ELR (cell line): ENCODE results near the gene CORO2A.
A peak's percentile ranks its signal among the peaks of the same experiment; 100 is the strongest.
"Not testable (repeated sequence)": the region's sequence is repeated elsewhere in the genome, so short reads cannot be mapped to it uniquely, and the experiment has no call there.

Source experiments
- DNase-seq: peaks from one replicate; pipeline ENCODE4 v3.0.0-alpha.2; 2015; ENCODE audit warnings: low read depth

Gene CORO2A

DNA sequence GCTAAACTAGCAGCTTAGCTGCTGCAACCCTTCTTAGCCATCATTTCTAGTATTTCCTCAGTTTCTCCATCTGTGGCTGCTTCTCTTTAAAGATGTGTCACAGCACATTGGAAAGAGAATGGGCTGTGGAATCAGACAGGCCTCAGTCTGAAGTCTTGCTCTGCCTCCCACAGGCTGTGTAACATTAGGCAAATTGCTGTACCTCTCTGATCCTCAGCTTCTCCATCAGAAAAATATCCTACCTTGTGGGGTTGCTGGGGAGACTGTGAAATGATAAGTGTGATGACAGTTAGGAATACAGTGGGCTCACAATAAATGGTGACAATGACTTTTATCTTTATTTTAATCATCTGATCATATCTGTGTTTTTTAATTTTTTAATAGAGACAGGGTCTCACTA, 55.9 kb downstream of the CORO2A start:
- DNase-seq = no peak

DNA sequence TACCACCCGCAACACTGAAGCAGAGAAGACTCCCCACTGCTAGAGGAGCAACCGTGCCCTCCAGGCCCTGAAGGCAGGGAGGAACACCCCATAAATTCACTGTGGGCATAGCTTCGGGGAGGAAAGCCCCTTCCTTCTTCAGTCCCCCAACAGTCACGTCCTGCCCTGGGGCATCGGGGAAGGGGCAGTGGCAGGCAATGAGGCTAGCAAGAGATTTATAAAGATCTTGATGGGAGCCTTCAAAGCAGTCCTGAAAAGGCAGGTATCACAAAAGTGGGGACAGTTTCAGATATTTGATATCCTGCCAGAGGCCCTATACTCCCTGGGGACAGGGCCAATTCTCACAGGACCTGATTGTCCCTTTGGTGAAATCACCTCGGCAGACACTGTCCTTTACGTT, 56.5 kb downstream of the CORO2A start:
- DNase-seq = no peak

DNA sequence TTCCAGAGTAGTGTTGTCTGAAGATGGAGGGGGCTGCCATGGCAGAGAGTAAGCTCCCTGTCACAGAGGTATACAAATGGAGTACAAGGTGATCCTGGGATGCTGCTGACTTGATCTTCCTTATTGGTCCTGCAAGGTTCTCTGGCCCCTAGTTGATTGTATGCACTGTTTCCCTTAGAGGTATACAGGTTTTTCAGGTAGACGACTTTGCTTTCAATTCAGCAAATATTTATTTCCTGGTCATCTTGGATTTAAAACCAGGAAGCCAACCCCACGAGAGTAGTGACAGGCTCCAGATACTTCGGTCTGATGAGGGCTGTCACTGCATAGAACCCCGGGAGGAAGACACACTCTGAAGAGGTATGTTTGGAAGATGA, 56.9 kb downstream of the CORO2A start:
- DNase-seq = no peak

DNA sequence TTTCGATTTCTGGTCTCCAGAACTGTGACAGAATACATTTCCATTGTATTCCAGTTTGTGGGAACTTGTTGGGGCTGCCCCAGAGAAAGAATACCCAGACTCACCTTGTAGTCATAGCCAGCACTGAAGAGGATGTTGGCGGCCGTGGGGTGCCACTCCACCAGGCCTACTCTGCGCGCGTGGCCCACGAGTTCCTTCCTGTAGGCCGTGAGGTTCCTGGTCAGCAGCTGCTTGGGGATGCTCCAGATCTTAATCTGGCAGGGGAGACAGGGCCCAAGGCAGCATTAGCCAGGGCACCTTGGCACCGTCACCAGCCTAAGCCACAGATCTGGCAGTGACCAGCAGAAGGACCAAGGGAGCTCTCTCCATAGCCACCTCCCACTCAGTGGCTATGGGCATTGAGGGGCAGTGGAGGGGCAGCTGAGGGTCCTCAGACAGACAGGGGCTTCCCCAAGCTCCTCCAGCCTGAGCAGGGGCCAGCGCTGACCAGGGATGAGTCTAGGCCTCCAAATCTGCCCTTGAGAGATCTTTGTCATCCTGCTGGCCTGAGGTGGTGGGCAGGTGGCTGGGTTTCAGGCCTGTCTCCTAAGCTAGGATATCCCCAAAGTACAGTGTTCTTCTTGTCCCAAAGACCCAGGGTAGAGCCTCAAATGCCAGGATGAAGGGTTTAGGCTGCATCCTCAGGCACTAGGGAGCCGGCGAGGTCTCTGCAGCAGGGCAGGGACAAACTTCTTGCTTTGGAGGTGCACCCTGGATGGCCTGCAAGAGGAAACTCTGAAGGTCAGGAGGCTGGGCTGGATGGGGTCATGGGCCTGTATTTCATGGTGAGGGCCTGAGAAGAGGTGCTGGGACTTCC, 57.5 kb downstream of the CORO2A start:
- DNase-seq = no peak

DNA sequence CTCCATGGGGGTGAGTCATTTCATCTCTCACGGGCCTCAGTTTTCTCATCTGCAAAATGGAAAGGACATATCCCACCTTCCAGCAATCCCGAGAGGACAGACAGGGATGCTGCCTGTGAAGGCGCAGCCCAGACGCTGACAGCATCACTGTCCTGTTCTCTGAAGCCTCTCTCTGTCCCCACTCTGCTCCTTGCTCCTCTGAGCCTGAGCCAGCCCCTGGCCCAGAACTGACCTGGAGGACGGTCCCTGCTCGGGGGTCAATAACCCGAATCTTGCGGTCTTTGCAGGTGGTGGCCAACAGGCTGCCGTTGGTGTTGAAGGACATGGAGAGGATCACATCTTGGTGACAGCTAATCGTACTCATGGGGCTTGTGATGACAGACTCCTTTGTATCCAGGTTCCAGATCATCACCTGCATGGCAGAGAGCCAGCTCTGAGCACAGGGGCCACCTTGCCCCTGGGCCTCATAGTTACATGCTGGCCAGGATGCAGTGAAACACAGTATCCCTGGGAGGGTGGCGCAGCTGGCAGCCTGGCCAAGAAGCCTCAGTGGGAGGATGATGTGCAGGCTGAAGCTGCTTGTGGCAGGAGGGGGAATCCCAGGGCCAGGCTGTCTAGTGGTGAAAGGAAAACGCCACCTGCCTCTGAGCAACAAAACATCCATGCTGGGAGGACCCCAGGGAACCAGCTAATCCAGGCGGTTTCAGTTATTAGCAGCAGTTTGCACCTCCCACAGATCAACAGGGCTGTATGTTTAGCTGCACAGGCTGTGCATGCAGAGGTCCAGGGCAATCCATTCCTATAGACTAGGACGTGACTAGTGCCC, 59.4 kb downstream of the CORO2A start:
- no peak for DNase-seq

DNA sequence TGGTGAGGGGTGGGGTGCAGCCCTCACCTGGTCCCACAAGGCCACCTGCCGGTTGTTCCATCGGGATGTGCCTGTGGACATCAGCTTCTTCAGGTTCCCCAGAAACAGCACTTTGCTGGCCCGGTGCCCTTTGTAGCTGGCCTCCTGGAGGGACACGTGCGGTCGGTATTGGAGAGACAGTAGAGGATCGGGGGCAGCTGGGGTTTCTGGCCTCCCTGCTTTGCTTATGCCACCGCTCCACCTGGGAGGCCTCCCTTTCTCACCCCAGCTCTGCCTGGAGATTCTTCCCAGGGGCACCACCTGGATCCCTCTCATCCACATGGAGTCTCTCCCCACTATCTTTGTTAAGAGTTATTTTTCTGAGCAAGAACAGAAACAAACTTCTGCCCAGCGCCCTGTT, 60.3 kb downstream of the CORO2A start:
- DNase-seq = no peak

DNA sequence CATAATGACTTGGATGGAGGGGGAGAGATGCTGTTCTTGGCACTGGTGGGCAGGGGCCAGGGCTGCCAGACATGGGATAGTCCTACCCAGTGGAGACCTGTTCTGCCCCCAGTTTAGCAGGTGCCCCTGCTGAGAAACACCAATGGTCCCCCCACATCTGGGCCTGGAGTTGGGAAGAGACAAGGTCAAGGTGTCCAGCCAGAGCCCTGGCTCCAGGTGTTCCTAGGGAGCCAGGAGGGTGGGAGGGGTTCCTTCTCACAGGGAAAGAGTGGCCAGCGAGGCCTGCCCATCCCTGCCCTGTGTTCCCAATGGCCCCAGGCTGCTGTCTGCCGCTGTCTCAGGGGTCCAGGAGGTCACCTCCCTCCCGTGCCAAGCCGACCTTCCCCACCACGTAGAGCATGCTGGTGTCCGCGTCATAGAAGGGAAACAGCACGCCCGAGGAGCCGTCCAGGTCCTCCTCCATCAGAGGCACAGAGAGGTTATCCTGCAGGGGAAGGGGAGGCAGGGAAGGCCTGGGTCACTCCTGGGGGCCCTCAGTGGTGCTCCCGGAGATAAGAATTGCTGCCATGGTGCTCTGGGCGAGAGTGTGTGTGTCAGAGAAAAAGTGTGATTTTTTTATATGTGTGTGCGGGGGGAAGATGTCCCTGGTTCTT, 61.7 kb downstream of the CORO2A start:
- no peak for DNase-seq

DNA sequence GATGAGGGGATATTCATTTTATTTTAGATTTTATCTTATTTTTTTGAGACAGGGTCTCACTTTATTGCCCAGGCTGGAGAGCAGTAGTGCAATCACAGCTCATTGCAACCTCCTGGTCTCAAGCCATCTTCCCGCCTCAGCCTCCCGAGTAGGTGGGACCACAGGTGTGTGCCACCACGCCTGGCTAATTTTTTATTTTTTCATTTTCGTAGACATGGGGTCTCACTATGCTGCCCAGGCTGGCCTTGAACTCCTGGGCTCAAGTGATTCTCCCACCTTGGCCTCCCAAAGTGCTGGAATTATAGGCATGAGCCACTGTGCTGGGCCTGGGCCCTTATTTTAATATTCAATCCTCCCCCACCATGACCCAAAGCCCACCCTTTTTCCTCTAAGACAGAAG, 62.4 kb downstream of the CORO2A start:
- DNase-seq = not testable (repeated sequence)

DNA sequence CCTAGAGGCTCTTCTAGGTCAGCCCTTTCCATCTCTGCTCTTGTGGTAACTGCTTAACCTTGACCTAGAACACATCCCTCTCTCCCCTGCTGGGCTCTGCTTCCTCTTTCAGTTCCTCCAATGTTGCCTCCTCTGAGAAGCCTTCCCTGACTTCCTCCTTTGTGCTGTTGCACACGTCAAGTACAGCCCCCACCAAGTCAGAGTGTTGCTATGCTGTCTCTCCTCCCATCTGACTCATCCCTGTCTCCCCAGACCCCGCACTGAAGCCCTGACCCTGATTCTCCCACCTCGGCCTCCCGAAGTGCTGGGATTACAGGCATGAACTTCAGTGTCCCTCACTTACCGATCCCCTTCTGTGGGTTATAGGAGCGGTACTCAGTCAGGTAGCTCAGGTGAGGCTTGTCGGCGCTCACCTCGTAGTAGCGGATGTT, 63.0 kb downstream of the CORO2A start:
- DNase-seq = peak; percentile 29

DNA sequence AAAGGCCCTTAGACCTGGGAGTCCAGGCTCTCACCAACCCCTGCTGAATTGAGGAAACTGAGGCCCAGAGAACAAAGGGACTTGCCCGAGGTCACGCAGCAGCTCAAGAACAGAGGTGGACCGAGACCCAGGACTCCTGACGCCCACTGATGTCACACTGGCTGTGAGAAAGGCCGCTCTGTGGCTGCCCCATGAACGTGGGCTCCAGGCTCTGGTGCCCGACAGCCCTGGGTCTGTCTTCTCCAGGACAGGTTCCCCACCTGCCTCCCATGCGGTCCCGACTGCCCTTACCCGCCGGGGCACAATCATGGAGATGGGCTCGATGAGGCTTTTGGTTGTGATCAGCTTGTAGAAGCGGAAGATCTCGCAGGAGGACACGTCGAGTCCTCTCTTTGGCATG, 64.1 kb downstream of the CORO2A start:
- no peak for DNase-seq

DNA sequence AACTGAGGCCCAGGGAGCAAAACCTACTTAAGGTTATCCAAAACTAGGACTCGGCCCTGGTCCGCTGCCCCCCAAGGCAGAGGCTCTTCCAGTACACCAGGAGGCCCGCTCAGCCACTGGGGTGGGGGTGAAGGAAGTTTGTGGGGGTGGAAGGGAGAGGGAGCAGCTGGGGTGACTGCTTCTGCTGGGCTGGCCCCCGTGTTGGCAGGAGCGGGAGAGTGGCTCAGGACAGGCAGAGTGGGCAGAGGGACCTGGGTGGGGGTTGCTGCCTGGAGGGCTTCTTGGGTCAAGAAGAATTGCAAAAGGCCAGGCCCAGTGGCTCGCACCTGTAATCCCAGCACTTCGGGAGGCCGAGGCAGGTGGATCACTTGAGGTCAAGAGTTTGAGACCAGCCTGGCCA, 65.2 kb downstream of the CORO2A start:
- no peak for DNase-seq

DNA sequence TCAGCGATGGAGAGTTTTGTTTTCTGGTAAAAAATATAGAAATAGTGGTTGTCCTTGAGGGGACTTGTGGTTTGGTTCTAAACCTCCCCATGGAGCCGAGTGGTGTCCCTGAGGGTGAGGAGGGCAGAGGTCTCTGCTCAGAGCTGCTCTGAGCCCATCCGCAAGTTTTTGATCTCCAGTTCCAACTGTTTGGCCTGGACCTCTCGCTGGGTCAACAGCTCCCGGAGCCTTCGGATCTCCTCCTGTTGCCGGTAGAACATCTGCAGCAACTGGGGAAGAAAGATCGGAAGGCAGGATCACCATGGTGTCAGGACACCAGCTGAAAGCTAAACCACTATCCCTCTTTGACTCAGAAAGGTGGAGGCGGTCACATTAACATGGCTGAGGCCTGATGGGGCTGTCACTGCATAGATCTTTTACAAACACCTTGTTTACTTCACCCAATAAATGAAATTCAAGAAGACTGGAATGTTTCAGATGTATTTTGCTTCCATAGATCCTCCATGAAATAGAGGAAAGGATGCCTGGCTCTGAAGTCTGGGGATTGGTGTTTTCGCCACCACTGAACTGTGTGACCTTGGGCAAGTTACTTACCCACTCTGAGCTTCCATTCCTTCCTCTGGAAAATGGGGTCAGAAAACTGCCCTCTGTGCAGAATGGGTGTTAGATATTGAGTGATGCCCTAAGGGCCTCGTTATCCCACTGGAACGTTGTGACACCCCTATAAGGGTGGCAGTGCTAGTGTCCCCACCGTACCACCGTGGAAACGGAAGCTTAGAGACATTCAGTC, 67.6 kb downstream of the CORO2A start:
- DNase-seq = no peak

DNA sequence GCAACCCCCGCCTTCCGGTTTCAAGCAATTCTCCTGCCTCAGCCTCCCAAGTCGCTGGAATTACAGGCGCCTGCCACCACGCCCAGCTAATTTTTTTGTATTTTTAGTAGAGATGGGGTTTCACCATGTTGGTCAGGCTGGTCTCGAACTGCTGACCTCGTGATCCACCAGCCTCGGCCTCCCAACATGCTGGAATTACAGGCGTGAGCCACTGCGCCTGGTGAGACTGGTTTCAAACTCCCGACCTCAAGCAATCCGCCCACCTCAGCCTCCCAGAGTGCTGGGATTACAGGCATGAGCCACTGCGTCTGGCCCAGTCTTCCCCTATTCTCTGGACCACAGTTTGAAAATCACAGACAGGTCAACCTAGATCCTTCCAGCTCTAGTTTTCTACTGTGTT, 68.3 kb downstream of the CORO2A start:
- DNase-seq = not testable (repeated sequence)

DNA sequence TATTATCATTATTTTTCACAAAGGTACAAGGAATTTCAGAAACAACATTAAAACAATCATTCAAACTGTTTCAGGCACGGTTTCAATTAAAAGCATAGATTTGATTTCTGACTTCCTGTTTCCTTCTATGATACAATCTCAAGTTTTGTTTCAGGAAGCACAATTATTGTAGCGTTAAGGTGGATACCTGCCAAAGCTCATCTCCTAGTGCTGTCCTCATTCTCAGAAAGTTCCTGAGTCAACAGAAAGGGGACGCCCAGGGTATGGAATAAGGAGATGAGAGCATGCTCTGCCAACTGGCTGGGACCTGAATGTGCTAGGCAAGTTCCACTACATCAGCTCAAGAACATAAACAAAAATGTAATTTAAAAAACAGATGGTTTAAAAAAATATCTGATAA, 71.4 kb downstream of the CORO2A start:
- peak; percentile 26 for DNase-seq

DNA sequence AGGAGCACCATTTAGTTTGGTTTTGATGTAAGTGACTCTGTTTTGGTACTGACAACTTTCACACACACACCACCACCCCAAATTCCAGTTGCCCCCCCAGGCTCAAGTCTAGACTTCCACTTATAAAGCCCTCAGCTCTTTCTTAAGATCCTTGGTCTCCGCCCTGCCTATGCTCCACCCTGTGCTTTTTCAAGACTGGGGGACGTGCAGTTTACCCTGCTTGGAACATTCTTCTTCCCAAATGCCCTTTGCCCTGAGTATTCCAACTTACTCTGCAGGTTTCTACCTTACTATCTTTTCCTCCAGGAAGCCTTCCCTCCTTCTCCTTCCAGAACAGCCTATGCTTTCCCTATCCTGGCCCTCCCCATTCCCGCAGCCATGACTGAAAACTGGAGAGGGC, 72.0 kb downstream of the CORO2A start:
- DNase-seq = no peak

DNA sequence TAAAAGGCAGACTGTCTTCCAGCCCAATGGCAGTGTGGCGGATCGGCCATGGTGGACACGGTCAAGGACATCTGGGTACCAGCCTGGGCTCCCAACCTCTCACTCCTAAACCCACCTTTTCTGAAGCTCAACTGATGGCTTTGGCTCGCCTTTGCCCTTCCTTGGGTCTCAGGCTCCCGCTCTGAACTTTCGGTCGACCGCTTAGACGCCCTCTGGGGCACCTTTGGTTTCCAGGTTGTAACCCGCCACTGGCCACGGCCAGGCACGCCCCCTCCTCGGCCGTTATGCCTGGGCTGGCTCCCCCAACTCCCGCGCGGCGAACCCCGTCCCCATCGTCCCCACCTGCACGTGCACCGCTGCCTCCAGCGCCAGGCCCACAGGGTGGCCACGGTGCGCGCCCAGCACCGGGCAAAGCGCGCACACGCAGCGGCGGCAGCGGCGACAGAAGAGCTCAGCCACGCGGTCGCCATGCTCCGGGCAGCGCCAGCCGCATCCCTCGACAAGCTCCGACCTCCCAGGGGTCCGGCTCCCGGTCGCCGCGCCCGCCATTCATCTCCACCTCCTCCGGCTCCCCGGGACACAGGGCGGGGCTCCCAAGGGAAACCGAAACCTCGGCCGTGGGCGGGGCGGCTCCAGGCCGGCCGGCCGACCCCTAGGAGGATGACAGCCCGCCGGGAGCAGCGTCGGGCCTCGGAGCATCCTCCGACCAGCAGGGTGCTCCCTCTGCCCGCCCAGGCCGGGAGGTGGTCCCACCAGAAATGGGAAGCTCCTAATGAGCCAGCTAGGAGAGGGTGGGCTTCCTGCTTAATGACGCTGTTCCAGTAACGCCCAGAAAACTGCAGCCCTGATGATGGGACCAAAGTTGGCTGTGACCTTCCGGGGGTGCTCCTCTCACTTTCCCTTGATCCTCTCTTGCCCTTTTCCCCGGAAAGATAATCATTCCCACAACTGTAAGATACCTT, 73.5 kb downstream of the CORO2A start, which contains the start of gene TRIM14:
Gene TRIM14, minus strand, starts transcription at position 583 of the 962 bp plus-strand sequence. Its CDS starts 34 bp downstream, at position 549.
- peak; percentile 87 for DNase-seq

DNA sequence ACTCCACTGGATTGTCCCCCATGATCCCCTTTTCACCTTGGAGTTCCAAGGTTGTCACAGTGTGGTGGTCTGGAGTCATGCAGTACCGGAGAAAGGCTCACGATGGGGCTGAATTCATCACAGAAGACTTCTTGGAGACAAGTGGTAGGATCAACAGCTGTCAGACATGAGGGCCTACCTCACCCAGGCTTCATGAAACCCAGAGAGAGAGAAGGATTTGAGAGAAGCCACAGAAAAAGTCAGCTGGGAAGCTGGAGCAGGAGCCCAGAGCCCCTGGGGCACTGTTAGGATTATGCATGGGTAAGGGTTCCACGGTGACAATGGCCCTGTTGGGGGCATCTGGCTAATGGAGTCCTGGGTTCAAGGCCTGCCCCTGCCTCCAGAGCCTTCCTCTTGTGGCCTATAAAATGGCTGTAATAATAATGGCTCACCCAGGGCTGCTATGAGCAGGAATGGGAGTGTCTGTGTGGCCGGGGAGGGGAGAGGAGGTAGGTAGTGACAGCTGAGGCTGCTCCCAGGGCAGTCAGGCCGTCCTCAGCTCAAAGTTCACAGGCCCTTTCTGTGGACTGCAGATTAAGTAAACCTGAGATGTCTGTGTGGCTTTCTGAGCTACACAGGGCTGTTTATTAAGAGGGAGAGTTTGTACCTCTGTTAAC, 74.3 kb downstream of the CORO2A start:
- DNase-seq = peak; percentile 58

DNA sequence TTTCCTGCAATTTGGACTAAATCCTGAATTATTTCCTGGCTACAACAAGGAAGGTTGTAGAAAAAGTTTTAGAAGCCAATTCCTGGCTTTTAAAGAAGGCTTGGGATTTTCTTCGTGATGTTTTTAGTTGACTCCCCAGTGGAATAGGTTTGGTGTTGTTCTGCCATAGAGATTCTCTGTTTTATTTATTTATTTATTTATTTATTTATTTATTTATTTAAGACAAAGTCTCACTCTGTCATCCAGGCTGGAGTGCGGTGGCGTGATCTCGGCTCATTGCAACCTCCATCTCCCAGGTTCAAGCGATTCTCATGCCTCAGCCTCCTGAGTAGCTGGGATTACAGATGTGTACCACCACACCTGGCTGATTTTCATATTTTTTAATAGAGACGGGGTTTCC, 75.3 kb downstream of the CORO2A start:
- not testable (repeated sequence) for DNase-seq

DNA sequence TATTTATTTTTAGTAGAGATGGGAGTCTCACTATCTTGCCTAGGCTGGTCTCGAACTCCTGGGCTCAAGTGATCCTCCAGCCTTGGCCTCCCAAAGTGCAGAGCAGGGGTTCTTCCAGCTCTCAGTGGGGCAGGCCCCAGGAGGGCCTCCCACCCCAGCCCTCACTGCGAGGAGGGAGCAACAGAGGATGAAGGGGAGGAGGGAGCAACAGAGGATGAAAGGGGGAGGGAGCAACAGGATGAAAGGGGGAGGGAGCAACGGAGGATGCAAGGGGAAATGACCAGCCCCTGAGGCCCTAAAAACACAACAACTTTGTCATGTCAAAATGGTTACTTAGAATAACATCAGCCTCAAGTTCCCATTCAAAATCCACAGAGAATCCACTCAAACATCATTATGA, 83.4 kb downstream of the CORO2A start:
- no peak for DNase-seq

DNA sequence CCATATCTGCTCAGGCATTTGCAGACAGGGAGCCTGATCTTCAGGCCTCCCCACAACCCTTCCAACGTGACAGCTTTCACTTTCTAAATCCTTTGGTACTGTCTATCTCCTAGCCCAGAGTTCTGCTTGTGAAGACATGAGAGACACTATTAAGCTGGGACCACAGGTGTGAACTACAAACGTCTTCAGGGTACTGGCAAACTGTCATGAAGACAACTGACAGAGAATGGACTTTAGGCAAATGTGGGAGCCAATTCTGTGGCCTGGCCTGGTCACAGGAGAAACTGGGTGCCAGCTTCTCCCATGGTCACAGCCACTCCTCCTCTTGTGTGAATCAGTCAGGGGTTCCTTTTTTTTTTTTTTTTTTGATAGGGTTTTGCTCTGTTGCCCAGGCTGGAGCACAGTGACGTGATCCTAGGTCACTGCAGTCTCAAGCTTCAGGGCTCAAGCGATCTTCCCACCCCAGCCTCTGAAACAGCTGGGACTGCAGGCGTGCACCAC, 83.9 kb downstream of the CORO2A start:
- no peak for DNase-seq
